ACHN (cell line): ENCODE data around the gene FAM20A.

Experiments used
- DNase-seq: peaks from one replicate; pipeline ENCODE4 v3.0.0-alpha.2; 2015
- in situ Hi-C: cut with HindIII; loops from 2 replicates; pipeline ENCODE4 v1.10.0; 2017; ENCODE audit warnings: low sequenced_read_pairs, low pct_ligation_motif_present, low pct_unique_long_range_greater_than_20kb

Gene FAM20A

DNA sequence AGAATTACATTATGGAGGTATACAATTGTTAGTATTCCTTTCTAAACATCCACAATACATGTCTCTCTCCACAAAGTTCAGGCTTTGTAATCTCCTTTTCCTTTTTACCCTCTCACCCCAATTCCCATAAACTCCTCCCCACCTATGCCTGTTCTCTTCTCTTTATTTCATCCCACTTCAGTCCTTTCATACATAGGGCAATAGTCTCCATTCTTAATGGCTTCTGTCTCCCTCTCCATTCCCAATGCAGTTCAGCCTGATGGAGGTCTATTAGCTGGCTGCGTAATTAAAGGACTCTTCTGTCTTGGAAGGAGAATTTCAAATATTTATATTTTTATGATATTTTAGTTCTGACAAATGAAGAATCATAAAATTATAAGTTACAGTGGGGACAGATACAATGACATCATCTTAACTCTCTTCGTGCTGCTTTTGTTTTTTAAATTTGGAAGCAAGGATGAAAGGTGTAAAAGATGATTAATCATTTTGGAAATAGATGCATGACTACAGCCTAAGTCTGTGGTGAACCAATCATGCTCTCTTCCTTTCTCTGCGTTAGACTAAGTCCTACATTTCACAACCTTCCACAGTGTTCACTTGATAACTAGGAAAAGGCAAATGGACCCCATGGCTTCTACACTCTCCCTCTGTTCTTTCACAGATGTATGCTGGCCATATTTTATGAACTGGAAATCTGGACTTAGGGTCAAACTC, 11.2 kb upstream of the FAM20A start:
- DNase-seq = no peak
- in situ Hi-C loops = no loop called here

DNA sequence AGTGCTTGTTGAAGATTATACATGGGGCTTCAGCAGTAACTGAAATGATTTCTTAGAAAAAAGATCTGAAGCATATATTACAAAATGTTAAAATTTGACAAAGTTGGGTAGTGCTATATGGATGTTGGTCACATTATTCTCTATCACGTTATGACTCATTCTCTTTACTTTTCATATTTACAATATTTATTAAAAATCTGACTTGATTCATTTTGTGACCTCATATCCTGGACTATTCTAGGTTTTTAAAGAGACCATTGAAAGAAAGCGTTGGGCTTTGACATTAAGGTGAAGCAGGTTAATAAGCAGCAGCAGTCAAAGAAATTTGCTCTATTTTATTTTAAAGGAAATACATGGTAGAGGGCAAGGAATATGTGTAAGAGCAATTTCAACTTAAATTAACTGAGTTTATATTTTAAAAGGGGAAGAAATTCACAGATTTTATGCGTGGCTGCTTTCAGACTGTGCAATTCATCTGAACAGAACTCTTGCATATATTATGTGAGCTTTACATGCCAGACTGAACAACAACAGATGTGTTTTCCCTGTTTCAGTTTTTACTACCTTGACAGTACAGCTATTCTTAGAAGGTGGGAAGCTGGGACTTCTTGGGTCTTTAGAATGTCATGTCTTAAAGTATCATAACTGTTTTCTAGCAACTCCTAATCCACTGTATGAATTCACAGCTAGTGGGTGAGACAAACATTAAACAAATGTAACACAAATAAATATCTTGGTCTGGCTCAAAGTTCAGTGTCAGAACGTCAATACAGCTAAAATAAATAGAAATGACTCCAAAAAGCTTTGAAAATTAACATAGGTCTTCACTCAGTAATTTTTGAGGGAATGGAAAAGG, 10.4 kb upstream of the FAM20A start:
- in situ Hi-C loops = no loop called here

DNA sequence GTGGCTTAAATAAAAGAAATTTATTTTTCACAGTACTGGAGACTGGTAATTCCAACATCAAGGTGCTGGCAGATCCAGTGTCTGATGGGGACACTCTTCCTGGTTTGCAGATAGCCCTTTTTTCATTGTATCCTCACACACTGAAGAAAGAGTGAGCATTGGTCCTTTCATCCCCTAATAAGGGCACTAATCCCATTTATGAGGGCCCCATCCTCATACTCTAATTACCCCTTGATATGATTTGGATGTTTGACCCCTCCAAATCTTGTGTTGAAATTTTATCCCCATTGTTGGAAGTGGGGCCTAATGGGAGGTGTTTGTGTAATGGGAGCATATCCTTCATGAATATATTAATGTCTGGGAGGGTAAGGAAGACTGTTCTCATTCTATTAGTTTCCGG, 9.4 kb upstream of the FAM20A start:
- in situ Hi-C loops = no loop called here
- DNase-seq = no peak

More for the DNA sequence above, 10.4 kb upstream of the FAM20A start:
- DNase-seq = no peak

DNA sequence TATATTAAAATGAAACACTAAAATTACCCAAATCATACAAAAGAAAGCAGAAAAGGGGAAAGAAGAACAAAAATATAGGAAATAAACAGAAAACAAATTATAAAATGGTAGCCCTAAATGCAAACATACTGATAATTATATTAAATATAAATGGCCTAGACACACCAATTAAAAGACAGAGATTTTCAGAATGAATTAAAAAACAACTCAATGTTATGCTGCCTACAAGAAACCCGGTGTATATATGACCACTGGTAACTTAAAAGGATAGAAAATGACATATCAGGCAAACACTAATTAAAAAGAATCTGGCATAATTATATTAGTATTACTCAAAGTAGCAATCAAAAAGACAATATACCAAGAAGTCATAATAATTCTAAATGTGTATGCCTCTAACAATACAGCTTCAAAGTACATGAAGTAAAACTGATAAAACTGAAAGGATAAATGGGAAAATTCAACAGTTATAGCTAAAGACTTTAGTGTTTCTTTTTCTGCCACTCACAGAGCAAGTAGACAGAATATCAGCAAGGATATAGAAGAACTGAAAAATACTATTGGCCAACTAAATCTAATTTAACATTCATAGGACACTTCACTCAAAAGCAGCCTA, 7.5 kb upstream of the FAM20A start:
- in situ Hi-C loops = no loop called here
- no peak for DNase-seq

DNA sequence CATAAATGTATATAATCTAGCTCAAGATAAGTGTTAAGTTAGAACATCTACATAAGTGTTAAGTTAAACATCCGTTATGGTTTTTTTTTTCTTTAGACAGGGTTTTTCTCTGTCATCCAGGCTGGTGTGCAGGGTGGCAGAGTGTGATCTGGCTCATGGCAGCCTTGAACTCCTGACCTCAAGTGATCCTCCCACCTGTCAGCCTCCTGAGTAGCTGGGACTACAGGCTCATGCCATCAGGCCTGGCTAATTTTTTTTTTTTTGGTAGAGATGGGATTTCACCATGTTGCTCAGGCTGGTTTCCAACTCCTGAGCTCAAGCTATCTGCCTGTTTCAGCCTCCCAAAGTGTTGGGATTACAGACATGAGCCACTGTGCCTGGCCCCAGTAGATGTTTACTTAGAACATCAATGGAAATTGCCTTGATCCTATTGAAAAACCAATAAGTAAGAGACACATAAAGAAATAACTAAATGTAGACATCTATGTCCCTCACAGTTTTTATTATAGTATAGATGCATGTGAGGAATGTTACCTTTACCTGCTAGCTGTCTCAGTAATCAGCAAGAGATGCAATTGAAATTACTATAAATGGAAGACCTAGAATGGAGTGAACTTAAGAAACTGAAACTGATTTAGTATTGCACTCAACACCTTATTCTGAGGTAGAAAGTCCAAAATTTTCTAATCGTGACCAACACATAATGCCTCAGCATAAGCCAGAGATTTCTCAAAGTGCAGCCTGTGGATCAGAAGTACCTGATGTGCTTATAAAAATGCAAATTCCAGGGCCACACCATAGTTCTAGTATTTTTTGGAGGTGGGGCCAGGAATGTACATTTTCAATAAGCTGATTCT, 5.5 kb upstream of the FAM20A start:
- DNase-seq = no peak
- in situ Hi-C loops = no loop called here

DNA sequence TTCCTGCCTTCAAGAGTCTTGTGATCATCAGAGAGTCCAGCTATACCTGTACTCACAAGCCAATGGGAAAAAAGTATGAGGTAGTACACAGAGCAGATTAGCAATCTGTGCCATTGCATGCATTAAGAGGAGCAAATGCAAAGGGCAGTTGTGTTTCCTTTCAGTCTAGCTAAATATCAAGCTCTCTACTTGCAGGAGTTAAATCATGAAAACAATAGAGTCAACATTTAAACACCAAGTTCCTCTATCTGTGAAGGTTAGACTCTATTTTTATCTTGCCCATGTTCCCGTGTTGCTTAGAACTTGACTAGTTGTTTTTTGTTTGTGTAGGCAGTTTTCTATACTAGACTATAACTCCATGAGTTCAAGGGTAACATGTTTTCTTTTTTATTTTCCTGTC, 4.7 kb upstream of the FAM20A start:
- DNase-seq = no peak
- in situ Hi-C loops = no loop called here

DNA sequence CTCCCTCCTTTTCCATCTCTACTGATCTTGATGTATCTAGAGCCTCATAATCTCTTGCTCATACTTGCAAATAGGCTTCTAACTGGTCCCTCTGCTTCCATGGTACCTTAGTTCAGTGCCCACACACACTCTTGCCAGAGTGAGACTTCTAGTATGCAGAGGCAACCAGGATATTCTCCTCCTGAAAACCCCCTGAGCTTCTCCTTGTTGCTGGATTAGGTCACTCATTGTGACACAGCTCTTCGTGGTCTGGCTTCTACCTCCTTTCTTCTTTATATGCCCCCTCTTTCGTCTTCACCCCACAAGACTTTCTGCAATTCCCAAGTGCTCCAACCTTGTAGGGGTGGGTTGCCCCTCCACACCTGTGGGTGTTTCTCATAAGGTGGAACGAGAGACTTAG, 2.5 kb upstream of the FAM20A start:
- no peak for DNase-seq
- in situ Hi-C loops = no loop called here

DNA sequence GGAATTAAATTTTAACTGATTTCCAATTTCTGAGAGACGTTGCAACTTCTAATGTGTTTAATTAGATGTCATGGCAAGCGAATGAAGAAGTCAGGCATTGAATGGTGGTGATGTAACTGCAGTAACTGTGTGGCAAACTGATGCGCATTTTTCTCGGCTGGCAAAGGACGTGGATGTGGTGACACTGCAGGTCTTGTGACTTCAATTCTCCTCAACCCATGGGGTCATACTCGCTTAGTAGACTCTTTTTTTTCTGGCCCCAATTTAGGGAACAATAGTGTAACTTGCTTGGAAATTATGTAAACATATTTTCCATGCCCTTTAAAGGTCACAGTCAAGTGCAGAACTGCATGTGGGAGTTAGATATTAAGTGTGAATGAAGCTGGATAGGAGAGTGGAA, 1.9 kb upstream of the FAM20A start:
- DNase-seq = no peak
- in situ Hi-C loops = no loop called here

DNA sequence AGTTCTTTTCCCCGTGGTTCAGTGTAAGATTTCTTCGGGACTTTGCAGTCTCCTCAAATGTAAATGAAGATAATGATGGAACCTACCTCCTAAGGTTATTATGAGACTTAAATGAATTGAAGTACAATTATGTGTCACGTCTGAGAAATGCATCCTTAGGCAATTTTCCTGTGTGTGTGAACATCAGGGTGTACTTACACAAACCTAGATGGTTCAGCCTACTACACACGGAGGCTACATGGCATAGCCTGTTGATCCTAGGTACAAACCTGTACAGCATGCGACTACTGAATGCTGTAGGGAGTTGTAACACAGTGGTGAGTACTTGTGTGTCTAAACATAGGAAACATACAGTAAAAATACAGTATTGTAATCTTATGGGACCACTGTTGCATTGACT, 1.1 kb upstream of the FAM20A start:
- in situ Hi-C loops = no loop called here
- DNase-seq = no peak

DNA sequence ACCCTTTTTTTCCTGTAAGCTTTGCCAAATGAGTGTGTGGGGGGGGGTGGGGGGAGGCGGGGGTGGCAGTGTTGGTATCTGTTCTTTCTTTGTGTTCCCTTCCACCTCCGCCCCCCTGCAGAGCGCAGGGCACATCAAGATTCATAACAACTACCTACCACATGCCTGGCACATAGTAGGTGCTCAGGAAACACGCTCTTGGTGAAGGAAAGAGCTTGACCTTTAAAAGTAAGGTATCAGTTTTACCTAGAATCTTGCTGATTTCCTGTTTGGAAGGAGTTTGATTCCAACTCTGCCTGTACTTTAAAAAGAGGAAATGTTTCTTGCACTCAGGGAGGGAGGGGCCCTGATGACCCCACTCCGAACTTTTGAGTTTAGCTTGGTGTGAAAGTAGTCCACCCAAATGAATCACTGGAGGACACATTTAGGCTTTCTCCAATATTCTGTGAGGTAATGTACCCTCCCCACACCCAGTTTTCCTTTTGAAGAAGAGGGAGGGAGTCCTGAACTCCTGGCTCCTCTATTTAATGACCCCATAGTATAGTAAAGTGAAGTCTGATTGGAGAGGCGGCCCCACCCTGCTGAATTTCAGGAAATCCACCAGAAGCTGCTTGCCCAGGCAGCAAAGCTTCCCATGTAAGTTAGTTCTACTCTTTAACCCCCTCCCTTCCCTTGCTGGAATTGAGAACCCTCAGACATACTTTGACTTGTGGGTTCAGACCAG, 560 bp upstream of the FAM20A start:
- in situ Hi-C loops = no loop called here
- DNase-seq = no peak

DNA sequence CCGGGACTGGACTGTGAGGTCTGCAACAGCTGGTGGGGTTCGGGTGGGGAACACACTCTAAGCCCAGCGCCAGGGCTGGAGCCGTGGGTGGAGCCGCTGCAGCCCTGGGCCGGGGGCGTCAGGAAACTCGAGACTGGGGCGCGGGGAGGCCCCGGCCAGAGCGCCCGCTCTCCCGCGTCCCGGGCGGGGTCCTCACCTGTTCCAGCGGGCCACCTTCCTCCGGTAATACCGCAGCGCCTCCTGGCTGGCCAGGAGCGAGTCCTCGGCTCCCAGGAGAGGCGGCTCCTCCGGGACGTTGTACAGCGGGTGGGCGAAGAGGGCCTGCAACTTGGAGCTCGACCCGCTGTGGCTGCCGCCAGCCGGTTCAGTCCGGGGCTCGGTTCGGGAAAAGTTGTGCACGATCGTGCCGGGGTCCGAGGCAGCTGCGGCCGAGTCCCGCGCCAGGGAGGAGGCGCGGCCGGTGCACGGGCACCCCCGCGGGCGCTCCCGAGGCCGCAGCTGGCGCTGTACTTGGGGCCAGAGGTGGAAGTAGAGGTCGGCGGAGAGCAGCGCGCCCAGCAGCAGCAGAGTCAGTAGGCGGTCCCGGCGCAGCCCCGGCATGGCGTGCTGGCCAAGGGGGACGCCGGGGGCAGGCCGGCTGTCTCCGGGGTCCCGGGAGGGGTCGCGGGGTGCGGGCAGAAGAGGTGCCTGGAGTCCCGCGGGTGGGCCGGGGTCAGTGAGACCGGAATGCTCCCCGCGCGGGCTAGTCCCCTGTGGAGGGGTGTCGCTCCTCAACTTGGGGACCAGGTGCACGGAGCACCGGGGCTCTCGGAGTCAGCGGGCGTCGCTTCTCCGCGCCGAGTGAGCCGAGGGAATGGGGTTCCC, 868 bp downstream of the FAM20A start:
- in situ Hi-C loops = no loop called here
- no peak for DNase-seq

DNA sequence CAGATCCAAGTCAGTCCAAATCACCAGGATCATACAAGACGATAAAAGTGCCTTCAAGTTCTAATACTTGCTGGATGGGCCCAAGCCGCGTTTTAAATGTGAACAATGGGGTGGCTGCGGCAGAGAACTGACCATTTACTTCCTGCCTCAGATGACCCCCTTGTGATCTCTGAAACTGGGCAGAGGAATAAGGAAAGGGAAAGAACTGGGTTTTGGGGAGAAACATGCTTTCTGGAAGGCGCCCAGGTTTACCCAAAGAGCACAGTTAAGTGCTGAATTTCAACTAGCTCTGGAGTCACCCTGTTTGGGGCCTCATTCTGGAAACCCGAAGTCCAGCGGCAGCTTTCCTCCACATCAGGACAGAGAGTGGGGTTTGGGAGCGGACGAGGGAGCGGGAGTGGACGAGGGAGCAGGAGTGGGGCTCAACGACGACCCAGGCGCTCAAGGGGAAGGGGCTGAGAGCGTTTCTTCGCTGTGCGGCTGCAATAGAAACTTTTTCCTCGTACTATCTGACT, 1.6 kb downstream of the FAM20A start:
- DNase-seq = no peak
- in situ Hi-C loops = no loop called here

DNA sequence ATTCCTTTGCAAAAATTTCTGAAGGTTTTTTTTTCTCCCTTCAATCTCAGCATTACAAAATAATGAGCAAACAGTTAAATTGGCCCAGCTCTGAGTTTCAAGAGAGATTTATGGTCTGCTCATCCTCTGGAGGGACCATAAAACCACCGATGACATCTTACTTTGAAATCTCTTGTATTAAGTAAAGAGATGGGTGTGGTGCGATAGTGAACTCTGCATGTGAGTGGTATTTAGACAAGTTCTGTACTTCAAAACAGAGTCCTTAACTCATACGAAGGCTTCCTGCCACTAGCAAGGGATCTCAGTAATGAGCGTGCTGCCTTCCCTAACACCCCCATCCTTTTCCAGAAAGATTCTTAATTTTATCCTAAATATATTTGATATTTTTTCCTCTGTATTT, 2.1 kb downstream of the FAM20A start:
- DNase-seq = no peak
- in situ Hi-C loops = no loop called here

DNA sequence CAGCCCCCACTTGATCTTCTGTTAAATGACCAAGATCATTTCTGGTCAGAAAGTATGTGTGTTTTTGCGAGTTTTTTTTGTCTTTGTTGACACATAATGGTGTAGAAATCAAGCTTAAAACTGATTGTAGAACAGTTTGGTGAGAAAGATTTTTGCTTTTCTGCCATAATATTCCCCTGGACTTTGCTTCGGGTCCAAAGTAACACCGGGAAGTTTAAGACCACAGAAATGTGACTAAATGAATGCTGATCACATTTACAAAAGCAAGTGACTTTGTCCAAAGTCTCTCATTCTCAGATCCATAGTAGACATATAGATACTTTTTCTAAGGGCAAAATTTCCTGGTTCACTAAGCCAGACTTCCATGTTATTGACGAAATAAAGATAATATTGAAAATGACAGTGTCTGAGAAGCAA, 2.6 kb downstream of the FAM20A start:
- no peak for DNase-seq
- in situ Hi-C loops = no loop called here

DNA sequence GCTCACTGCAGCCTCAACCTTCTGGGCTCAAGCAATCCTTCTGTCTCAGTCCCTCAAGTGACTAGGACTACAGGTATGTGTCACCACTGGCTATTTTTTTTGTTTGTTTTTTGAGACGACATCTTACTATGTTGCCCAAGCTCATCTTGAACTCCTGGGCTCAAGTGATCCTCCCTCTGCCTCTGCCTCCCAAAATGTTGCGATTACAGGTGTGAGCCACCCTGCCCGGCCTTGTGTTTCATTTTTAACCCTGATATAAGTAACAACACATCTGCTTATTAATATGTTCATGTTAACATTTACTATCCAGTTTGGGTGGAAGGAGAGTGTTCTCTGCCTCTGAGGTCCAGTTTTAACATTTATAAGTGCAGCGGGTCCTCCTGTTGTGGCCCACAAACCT, 3.1 kb downstream of the FAM20A start:
- no peak for DNase-seq
- in situ Hi-C loops = no loop called here

DNA sequence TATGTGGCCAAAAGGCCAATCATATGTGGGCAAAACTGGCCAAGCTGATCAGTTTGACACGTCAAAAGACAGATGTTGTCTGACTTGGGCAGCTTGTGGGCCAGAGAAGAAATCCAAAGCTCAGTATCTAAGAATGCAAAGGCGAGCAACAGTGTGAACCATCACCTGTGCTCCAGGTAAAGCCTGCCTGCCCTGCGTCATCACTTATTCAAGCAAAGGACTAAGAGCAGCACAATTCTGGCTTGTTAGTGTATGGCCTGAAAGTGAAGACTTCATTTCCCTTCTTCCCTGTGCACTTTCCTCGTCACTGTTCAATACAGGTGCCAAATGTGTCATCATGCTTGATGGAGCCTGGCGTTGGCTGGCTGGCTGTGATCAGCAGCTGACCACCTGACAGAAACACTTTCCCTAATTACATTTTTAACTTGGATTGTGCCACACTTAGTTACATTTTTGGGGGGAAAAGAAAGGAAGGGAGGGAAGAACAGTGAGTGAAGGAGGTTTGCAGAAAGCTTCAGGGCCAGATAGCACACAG, 4.7 kb downstream of the FAM20A start:
- in situ Hi-C loops = no loop called here

DNA sequence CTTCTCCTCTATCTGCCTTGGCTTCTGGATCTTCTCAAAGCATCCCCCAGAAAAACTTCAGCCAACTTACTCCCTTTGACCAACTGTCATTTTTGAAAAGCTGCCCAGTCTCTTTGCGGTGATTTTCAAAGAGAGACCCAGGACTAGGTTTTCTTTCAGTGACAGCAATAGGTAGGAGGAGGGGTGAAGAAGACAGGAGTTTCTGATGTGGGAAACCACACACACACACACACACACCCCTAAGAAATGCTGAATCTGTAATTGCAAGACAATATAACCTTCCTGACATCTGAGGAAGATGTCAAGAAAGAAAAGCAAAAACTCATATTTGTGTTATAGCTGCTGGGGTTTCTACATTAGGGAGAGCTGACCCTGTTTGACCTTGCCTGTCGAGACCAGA, 5.2 kb downstream of the FAM20A start:
- in situ Hi-C loops = no loop called here
- DNase-seq = no peak

More for the DNA sequence above, 4.7 kb downstream of the FAM20A start:
- DNase-seq = no peak
